ENCODE data around the gene SLC6A18.

The SLC6A18 gene

GRCh38 chr5:1225081-1225480 lies at the start of gene SLC6A18:
Gene SLC6A18 (plus strand): TSS chr5:1225381. CDS start chr5:1225478, 97 bp downstream.
- Histone ChIP-seq H3K4me2 (ENCODE audit: low read length) (no peak within 1 kb of the TSS), H3K9ac (ENCODE audit: low read length) (no peak within 1 kb of the TSS), H3K36me3 (replicated peaks; ENCODE audit: low read depth, low read length) (no peaks in the 10 kb centered on the region), H3K4me1 (ENCODE audit: low read length) (no peaks in the 10 kb centered on the region), H3K27me3 (ENCODE audit: low read depth, low read length) (no peaks in the 10 kb centered on the region), H3K9me3 (ENCODE audit: insufficient read depth, low read length) (no peaks in the 10 kb centered on the region), H4K20me1 (ENCODE audit: insufficient read depth, low read length) (no peaks in the 10 kb centered on the region), H3K79me2 (ENCODE audit: low read length) (no peaks in the 10 kb centered on the region), H2AFZ (ENCODE audit: low read depth, low read length) (no peak within 1 kb of the TSS), H3K27ac (ENCODE audit: low read length) (no peak within 1 kb of the TSS), H3K4me3 (ENCODE audit: low read length) (no peak within 1 kb of the TSS)
- no peak for TF ChIP-seq CTCF (IDR thresholded peaks at IDR 0.05; ENCODE audit: low read depth, low read length)

- H3K9ac ChIP-seq (ENCODE audit: low read length) = no peak overlapping the region
- no peaks in the 10 kb centered on the region for H4K20me1 ChIP-seq (ENCODE audit: insufficient read depth, low read length)
- TF ChIP-seq CTCF (IDR thresholded peaks at IDR 0.05; ENCODE audit: low read depth, low read length) (no peak), EZH2phosphoT487 (IDR thresholded peaks at IDR 0.05; ENCODE audit: low read depth) (no peak)
- no peaks in the 10 kb centered on the region for H3K27me3 ChIP-seq (ENCODE audit: low read depth, low read length)
- no peaks in the 10 kb centered on the region for H3K36me3 ChIP-seq (replicated peaks; ENCODE audit: low read depth, low read length)
- H3K79me2 ChIP-seq (ENCODE audit: low read length) = no peaks in the 10 kb centered on the region
- H3K4me2 ChIP-seq (ENCODE audit: low read length) = no peak overlapping the region
- no peak overlapping the region for H2AFZ ChIP-seq (ENCODE audit: low read depth, low read length)
- H3K9me3 ChIP-seq (ENCODE audit: insufficient read depth, low read length) = no peaks in the 10 kb centered on the region
- H3K27ac ChIP-seq (ENCODE audit: low read length) = no peak overlapping the region
- no peak overlapping the region for H3K4me3 ChIP-seq (ENCODE audit: low read length)
- no peaks in the 10 kb centered on the region for H3K4me1 ChIP-seq (ENCODE audit: low read length)
These were observed 49.2 kb upstream of the SLC6A18 start for GRCh38 chr5:1175801-1176472.

GRCh38 chr5:1176473-1177391 lies 48.4 kb upstream of the SLC6A18 start:
- Histone ChIP-seq H3K9ac (ENCODE audit: low read length) (no peak overlapping the region), H3K9me3 (ENCODE audit: insufficient read depth, low read length) (no peaks in the 10 kb centered on the region), H3K4me2 (ENCODE audit: low read length) (no peak overlapping the region), H3K36me3 (replicated peaks; ENCODE audit: low read depth, low read length) (no peaks in the 10 kb centered on the region), H3K27me3 (ENCODE audit: low read depth, low read length) (no peaks in the 10 kb centered on the region), H3K27ac (ENCODE audit: low read length) (no peak overlapping the region), H2AFZ (ENCODE audit: low read depth, low read length) (no peak overlapping the region), H3K4me1 (ENCODE audit: low read length) (no peaks in the 10 kb centered on the region), H3K79me2 (ENCODE audit: low read length) (no peaks in the 10 kb centered on the region), H4K20me1 (ENCODE audit: insufficient read depth, low read length) (no peaks in the 10 kb centered on the region), H3K4me3 (ENCODE audit: low read length) (no peak overlapping the region)
- no peak for TF ChIP-seq CTCF (IDR thresholded peaks at IDR 0.05; ENCODE audit: low read depth, low read length)
- TF ChIP-seq EZH2phosphoT487 (IDR thresholded peaks at IDR 0.05; ENCODE audit: low read depth) = no peak

GRCh38 chr5:1177826-1178528 lies 47.2 kb upstream of the SLC6A18 start:
- Histone ChIP-seq H3K9me3 (ENCODE audit: insufficient read depth, low read length) (no peaks in the 10 kb centered on the region), H3K9ac (ENCODE audit: low read length) (no peak overlapping the region), H3K4me2 (ENCODE audit: low read length) (no peak overlapping the region), H3K4me1 (ENCODE audit: low read length) (no peaks in the 10 kb centered on the region), H3K79me2 (ENCODE audit: low read length) (no peaks in the 10 kb centered on the region), H3K27me3 (ENCODE audit: low read depth, low read length) (no peaks in the 10 kb centered on the region), H4K20me1 (ENCODE audit: insufficient read depth, low read length) (no peaks in the 10 kb centered on the region), H3K27ac (ENCODE audit: low read length) (no peak overlapping the region), H3K4me3 (ENCODE audit: low read length) (no peak overlapping the region), H3K36me3 (replicated peaks; ENCODE audit: low read depth, low read length) (no peaks in the 10 kb centered on the region), H2AFZ (ENCODE audit: low read depth, low read length) (no peak overlapping the region)
- TF ChIP-seq CTCF (IDR thresholded peaks at IDR 0.05; ENCODE audit: low read depth, low read length) (no peak), EZH2phosphoT487 (IDR thresholded peaks at IDR 0.05; ENCODE audit: low read depth) (no peak)

Measured in OCI-LY3 (cell line).